T-helper 2 cell treated with Interferon-gamma antibody and Interleukin-4, amounts not matched to agents 100 ng/mL and 5 ng/mL, for 36 hours (primary cell): ENCODE measurements around the gene FKBP1A. TPM values are rescaled to one million over a fixed set of nuclear protein-coding genes. Genes with fewer than 3 reads are reported as not detected.

Source experiments
- intact Hi-C: fragments of 100-400 bp; cut with micrococcal nuclease; formaldehyde crosslinking; loops from one replicate; pipeline ENCODE4 v1.15.1; 2023
- total RNA-seq: library from RNA; stranded (reverse); gene quantifications from 2 replicates; pipeline ENCODE4 v1.2.3, GENCODE V29; 2022

The FKBP1A gene
- total RNA-seq, 1 donor from 2014 or later, result 292 TPM

DNA sequence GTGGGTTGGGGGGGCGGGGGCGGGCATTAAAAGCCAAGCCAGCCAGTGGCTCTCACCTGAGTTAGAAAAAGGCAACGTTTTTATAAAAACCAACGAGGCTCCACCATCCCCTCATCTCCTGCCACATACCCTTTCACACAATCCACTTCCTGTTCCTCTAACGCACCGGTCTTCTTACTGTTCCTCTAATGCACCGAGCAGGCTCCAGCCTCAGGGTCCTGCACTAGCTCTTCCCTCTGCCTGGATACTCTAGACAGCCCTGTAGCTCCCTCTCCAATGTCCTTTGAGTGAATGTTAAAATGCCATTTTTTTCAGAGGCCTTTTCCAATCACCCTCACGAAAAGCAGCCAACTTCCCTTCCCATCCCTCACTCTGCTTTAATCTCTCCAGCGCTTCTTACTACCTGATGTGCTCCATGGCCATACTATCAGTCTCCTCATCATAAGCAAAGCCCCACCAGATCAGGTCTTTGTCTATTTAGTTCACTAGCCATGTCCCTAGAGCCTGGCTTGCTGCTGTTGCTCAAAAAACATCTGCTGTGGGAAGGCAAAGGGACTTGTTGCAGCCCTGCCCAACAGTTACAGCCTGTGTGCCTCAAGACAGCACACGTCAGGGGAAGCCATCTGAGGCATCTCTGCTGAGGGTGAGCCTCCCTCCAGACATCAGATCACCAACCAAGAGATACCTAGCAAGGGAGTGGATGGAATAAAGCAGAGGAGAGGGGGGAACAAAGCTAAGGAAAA, 3.9 kb downstream of the FKBP1A start:
- intact Hi-C loops, result no loop called here

DNA sequence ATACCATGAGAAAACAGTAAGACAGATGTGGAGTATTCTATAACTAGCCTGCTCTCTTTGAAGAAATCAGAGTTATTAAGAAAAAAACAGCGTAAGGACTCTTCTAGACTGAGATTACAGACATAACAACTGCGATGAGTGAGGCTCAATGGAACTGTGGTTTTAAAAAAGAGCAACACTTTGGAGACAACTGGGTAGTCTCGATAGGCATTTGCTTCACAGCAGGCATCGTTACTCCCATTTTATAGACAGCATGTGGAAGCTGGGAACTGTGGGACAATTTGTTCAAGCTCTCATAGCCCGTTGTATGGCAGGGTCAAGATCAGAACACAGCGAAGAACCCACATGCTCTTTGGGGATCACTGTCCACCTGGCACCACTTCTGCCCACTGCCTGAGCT, 4.6 kb downstream of the FKBP1A start:
- intact Hi-C loops, result no loop called here

DNA sequence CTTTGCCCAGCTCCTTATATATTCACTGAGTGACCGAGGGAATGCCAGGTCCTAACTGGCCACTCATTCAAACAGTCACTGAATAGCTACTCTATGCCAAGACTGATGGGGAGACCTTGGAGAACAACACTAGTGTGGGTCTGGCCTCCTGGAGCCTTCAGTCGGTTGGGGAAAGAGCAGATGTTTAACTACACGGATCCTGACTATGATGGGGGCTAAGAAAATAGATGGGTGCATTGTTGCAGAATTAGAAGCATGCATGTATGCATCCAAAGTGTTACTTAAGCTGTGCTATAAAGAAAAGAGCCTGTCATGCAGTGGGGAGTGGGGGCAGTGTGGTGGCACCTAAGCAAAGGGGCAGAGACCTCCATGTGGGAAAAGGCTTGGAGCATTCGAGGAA, 6.5 kb downstream of the FKBP1A start:
- intact Hi-C loops, result no loop called here

DNA sequence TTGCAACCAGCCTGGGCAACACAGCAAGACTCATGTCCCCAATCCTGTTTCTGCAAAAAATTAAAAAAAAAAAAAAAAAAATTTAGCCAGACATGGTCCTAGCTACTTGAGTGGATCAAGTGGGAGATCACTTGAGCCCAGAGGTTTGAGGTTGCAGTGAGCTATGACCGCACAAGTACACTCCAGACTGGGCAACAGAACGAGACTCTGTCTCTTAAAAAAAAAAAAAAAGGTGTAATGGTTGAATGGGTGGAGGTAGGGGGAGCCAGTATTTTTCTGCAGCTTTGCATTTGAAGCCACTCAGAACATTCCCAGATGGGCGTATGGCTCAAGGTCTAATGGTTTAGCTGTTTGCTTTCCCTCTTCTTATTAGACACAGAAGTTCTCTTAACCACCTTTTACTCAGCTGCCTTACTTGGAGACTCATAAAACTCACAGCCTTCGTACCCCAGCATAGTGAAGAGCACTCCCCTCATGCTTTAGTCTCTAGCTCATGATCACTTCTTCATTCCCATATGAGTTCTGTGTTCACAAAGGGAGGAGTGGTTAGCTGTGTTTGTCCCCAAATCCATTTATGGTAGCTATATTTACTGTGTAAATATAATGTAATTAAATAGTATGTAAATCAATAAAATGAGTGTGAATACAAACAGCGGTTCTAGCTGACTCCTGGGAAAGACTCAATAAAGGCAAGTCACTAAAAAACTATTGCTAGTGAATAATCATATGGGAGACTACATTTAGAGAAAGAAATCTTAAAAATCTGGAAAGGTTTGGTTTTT, 9.0 kb downstream of the FKBP1A start:
- intact Hi-C loops, result no loop called here

DNA sequence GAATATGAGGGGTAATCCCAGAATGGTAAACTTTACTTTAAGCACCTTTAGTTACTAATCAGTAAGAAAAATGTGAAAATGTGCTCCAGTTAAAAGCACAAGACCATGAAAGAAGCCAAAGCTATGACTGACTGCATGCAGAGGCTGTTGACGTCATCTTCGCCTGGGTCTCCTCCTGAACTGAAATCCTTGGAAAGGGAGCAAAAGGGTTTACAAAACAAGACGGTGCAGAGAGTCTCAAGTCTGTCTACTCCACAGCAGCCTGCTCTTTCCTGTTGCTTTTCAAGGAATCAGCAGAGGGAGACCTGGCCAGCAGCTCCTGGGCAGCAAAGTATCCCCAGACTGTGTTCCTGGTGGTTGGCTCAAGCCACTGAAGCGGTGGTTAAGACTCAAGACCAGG, 10.2 kb downstream of the FKBP1A start:
- intact Hi-C loops, result no loop called here

DNA sequence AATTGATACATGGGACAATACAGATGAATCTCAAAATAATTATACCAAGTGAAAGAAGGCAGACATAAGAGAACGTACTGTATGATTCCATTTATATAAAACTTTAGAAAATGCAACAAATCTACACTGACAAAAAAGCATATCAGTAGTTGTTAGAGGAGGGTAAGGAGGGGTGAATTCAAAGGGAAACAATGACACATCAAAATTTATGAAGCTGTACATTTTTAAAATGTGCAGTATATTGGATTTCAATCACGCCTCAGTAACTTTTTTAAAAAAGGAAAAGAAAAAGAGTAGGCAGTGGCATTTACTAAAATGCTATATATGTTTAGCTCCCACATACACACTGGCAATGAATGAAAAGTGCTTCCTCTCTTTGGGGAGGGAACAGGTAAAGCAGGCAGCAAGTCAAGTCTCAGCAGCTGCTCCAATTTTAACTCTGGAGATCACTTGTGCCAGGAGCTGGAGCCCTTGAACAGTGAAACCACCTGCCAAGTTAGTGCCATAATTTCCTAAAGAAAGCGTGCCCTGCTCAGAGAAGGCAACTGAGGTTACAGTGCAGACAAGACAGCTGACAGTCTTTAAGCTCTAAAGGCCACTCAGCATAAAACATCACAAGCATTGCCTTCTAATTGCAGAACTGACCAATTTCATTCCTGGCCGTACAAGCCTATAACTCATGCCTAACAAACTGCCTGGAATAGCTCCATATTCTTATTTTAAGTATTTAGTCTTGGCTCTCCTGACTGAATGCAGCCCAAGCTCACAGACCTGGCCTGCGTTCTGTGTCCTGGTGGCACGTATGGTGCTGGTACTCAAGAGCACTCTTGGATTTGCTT, 10.9 kb downstream of the FKBP1A start:
- intact Hi-C loops, result no loop called here

DNA sequence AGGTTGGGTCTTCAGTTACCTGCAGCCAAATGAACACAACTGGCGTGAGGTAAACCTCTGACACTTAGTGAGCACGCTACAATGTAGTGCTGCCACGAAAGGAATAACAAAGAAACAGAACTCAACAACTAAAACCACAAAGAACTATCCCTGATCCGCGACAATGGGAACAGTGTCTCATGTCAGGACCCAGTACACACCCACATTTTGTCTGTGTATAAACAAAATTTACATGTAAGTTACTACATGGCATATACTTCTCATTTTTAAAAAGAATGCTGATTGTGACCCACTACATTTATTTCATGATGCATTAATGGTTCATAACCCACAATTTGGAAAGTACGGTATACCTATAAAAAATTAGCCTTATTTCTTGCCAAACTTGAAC, 14.1 kb downstream of the FKBP1A start:
- intact Hi-C loops, result no loop called here

DNA sequence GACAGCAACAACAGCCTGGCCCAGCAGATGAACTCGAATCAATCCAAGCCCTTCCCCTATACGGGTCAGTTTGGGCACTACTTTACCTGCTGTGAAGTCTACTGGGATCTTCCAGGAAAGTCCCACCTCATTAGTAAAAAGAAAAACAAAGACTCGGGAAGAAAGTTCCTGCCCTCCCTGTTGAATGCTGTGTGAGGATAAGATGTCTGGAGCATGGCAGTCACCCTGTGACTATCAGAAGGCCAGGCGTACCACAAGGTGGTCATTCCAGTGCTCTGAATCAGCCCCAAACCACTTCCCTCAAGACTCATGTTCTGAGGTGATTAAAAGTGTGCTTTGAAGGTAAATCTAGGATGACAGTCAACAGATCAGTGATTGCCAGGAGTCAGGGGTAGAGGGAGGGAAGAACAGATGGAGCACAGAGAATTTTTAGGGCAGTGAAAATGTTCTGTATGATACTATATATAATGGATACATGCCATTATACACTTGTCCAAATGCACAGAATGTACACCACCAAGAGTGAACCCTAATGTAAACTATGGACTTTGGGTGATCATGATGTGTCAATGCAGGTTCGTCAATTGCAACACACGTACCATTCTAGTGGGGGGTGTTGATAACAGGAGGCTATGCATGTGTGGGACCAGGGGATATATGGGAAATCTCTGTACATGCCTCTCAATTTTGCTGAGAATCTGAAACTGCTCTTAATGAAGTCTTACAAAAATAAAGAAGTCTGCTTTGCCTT, 14.7 kb downstream of the FKBP1A start:
- intact Hi-C loops, result no loop called here

DNA sequence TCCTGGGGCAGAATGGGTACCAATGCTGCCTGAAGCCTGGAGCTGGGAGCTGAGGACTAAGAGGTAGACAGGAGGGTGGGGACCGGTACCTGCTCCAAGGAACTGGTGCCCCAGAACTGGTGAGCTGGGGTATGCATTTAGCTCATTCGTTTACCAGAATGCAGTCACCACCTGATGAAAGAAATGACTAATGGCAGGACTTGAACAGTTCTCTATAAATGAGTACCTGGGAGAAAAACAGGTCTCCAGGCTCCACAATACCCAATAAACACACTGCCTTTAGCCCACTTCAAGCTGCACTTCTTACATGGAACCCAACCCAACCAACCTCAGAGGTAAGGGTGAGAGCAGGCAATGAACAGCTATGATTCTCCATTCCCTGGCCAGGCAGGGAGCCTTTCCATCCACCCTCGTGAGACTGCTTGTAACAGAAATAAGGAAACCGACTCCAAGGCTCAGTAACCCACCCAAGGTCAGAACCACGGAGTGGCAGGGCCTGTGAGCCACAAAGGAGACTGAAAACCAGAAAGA, 15.4 kb downstream of the FKBP1A start:
- intact Hi-C loops, result no loop called here

DNA sequence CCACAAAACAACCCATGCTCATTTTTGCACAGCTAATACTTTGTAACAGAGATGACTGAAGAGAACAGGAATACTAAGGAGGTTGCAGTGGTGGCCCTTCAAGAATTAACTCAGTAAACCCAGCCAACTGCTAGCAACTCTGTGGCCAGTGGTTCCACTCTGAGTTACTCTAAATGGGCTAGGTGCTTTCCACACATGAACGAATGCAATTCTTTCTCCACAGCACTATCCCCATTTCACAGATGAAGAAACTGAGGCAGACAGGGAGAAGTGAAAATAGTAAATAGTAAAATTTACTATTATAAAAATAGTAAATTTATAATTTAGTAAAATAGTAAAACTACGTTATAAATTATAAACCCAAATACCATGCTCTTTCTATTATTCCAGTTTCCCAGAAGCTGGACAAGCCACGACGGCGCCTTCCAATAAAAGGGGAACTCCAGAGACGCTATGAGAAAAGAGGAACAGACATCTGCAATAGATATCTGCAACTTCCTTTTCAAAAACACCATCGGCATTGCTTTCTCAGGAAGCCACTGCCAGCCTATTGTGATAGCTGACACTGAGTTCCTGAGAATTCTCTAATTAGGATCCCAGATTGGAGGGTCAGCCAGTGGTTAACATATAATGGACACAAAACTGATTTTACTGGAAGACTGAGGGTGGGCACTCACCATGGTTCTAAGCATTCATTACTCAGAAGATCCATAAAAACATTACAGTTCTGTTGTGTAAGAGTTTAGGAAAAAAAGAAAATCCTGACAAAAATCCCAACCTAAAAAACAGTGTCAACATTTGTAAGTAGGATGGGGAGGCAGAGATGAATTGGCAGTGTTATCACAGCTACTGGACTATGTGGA, 16.2 kb downstream of the FKBP1A start:
- intact Hi-C loops, result no loop called here

DNA sequence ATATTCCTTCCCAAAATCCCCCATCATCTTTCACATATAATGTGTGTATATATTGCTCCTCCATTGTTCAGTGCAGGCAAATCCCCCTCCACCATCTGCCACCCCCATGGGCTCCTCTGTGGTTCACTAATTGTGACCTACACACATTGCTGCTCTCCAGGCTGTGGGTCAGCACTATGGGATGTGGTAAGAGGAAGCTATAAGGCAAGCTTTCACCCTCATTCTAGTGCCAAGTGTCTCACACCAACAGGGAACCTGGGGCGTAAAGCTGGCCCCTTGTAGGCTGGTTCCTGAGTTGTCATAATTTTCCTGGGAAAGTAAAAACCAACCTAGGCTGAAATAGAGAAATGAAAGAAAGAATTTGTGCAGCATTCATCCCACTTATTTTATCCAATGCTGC, 16.8 kb downstream of the FKBP1A start:
- intact Hi-C loops, result no loop called here

DNA sequence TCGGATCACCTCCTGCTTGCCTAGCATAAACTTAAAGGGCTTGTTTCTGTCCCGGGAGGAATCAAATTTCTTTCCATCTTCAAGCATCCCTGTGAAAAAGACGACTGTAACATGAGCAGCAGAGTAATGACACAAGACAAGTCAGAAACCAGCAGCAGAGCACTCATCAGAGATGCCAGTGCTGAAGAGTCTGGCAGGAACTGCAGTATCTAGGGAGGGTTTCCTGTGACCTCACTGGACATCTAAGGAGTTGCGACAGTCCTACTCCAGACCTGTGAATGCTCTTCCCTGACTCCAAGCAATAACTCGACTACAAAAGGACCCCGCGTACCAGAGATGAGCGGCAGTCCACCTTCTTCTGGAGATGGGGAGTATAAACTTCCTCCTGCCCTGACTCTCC, 17.3 kb downstream of the FKBP1A start:
- intact Hi-C loops, result no loop called here

DNA sequence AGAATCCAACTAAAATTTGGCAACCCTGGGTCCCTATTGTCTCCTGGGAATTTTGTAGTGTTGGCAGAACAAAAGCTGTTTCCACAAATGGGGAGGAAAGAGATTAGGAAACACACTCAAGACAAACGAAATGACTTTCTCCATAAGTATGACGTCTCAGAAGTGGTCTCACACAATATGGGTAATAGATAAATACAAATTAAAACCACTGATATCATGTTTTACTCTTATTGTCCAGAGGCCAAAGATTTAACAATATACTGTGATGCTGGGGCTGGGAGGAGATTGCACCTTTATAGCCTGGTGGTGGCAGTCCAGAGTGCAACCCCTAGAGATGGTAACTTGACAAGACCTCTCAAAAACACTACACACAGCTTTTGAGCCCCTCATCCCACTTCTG, 18.6 kb downstream of the FKBP1A start:
- intact Hi-C loops, result no loop called here

DNA sequence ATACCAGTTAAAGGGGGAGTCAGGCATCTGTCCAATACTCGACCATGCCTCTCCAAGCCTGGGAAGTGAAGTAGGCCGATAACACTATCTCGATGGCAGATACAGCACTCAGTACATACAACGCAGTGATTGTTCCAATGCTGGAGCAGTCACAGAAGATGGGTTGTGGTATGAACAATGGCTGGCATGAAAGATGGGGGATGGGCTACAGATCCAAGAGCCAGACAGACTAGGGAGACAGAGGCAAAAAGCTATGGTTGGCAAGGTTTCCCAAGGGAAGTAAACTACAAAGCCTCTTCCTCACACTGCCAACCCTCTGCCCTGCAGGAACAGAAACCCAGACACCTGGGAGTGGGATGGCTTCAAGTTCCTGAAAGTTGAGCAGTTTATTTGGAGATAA, 19.2 kb downstream of the FKBP1A start:
- intact Hi-C loops, result no loop called here

DNA sequence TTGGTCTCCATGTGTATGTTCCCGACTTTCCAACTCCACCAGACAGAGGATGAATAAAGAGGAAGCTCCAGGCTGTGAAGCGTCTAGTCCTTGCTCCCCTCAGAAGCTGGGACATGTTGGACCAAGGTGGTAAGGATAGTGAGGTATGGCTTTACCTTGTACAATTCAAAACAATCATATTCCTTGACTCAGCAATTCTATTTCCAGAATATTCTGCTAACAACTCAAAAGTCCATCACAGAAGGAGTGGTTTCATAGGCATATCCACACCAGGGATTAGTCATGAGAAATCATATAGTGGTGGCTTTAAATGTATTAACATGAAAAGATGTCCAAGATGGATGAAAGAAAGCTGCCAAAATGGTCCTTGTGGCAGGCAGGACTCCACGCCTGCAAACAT, 19.8 kb downstream of the FKBP1A start:
- intact Hi-C loops, result no loop called here

DNA sequence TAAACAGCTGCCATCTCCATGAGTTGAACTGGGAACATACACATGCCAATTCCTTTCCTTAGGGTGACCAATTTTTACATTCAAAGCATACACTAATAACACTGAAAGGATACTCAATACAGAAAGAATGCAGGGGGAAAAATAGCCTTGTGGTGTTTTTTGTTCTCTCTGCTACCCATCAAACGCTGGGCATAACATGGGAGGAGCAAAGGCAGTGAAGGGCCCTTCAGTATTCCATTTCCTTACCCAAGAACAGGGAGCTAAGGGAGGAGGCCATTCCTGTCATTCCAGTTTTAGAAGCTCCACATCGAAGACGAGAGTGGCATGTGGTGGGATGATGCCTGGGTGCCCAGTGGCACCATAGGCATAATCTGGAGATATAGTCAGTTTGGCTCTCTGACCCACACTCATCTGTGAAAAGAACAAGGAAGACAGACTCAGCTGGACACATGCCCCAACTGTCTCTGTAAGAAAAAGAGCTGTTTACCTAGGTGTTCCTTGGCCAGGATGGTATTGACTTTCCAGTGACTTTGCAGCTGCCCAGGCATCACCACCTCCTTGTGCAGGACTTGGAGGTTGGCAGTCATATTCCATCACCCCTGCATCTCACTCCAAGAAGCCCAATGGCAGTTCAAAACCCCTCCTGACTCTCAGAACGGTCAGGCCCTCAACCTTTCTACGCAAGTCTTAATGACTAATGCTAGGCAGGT, 20.9 kb downstream of the FKBP1A start:
- intact Hi-C loops, result no loop called here

DNA sequence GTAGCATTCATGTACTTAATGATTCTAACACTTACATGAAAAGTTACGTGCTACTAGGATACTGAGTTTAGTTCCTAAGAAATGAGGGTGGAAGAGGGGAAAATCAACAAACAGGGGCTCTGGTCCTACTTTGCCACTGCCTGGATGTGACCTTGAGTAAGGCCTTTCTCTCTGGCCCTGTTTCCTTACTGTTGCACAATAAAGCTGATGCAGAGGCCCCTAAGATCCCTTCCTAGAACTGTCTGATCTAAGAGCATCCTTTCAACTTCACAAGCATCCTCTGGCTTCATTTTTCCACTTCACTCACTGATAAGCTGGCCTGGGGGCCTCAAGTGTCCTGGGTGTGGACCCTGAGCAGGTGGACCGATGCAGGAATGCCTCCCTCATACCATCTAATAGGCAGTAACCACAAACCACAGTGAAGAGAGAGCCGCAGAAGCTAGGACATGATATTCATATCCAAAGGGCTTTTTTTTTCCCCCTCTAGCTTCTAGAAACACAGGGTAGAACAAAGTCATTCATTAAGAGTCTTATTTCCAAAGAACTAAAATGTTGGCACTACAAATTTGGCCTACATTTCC, 21.6 kb downstream of the FKBP1A start:
- intact Hi-C loops, result no loop called here

DNA sequence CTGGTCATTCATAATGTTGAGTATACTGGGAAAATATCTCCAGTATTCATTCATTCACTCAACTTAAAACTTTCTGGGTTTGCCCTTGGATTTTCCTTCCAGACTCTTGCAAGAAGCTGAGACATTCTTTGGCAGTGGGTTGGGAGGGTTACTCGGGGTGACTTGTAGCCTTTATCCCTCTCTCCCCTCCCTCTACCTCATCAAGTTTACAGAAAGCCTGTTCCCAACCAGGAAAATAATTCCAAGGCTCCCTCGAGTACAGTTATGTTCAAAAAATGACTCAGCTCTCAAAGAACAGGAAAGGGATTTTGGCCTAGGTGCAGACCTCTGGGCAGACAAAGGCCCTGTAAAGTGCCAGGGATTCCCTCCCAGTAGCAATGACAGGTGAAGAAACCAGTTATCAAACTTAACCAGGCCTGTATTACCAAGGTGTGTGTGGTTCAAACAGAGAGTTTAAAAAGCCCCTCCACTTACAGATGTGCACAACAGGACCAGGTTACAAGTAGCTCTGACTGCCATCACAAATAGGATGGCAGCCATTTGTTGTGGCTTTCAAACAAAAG, 22.2 kb downstream of the FKBP1A start:
- intact Hi-C loops, result no loop called here

DNA sequence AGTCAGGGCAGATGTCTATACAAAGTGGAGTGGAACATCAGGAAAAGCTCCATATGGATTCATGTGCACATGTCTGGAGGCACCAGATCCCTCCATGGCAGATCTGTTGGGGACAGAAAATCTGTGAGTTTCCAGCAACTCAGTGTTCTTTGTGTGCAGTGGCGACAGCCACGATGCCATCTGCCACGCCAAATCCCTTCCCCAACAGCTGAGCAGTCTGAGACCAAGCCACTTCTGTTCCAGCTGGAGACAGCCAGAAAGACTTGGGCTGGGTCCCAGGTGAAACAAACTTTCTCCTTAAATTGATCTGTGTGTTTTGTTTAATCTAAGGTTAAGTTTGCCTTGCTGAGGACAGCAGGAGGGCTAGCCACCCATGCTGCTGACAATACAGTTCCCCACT, 22.9 kb downstream of the FKBP1A start:
- intact Hi-C loops, result no loop called here
